ENCODE results near the gene KRT83.

KRT83 gene

DNA sequence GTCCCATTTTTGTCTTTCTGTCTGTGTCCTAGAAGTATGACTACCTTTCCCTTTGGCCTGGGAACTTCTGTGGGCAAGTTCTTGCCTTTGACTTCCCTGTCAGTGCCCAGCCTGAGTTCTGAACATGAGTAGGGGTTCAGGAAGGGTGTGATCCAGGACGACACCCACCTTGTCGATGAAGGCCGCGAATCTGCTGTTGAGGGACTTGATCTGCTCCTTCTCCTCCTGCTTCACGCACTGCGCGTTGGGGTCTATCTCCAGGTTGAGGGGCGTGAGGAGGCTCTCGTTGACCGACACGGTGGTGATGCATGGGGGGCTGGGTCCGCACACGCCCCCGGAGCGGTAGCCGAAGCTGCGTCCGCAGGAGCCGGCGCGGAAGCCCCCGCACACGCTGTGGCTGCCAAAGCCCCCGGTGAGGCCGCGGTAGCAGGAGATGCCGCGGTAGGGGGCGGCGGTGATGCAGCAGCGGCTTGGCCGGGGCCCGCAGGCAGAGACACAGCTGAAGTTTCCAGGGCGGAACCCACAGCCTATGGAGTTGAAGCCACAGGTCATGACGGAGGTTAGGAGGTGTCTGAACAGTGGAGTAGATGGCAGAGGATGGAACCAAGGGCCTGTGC is at the start of gene KRT83:
Gene KRT83 (minus strand): TSS at position 615 of the 617 bp plus-strand sequence. CDS start 63 bp downstream, at position 552.
- H3K27me3 ChIP-seq (ENCODE audit: control insufficient read depth in 1 of 2, insufficient read depth in 2 of 2, low read length in 2 of 2): peaks cover 5 to 8% of the 10 kb centered on the region in 2 donors

GRCh38 chr12:52369809-52370208 is 48.6 kb upstream of the KRT83 start:
- no peaks in the 10 kb centered on the region for H3K4me1 ChIP-seq (ENCODE audit: control insufficient read depth, insufficient read depth, low read length)
- no peak overlapping the region for H3K9ac ChIP-seq (ENCODE audit: low read length in 2 of 2)
- no peak overlapping the region for H3K27ac ChIP-seq (ENCODE audit: low read length)

More for the DNA sequence above, at the start of gene KRT83:
- no peak within 1 kb of the TSS for H3K4me3 ChIP-seq (ENCODE audit: low read length in 2 of 2)
- no peak within 1 kb of the TSS for H3K9ac ChIP-seq (ENCODE audit: low read length in 2 of 2)
- H3K27ac ChIP-seq (ENCODE audit: low read length): no peak within 1 kb of the TSS
- H3K36me3 ChIP-seq (ENCODE audit: control insufficient read depth in 2 of 2, insufficient read depth in 2 of 2, low read length in 2 of 2): no peaks in the 10 kb centered on the region
- no peaks in the 10 kb centered on the region for H3K9me3 ChIP-seq (ENCODE audit: control insufficient read depth in 2 of 2, low read length in 2 of 2)
- H3K4me1 ChIP-seq (ENCODE audit: control insufficient read depth, insufficient read depth, low read length): no peaks in the 10 kb centered on the region

GRCh38 chr12:52369211-52369610 is 48.0 kb upstream of the KRT83 start:
- no peaks in the 10 kb centered on the region for H3K36me3 ChIP-seq (ENCODE audit: control insufficient read depth in 2 of 2, insufficient read depth in 2 of 2, low read length in 2 of 2)
- no peaks in the 10 kb centered on the region for H3K4me1 ChIP-seq (ENCODE audit: control insufficient read depth, insufficient read depth, low read length)
- no peaks in the 10 kb centered on the region for H3K9me3 ChIP-seq (ENCODE audit: control insufficient read depth in 2 of 2, low read length in 2 of 2)
- H3K4me3 ChIP-seq (ENCODE audit: low read length in 2 of 2): no peak overlapping the region
- H3K27me3 ChIP-seq (ENCODE audit: control insufficient read depth in 1 of 2, insufficient read depth in 2 of 2, low read length in 2 of 2): peaks cover 0 to 5% of the 10 kb centered on the region in 2 donors
- H3K9ac ChIP-seq (ENCODE audit: low read length in 2 of 2): no peak overlapping the region
- H3K27ac ChIP-seq (ENCODE audit: low read length): no peak overlapping the region

More at GRCh38 chr12:52369809-52370208, 48.6 kb upstream of the KRT83 start:
- Histone ChIP-seq H3K9me3 (ENCODE audit: control insufficient read depth in 2 of 2, low read length in 2 of 2) (no peaks in the 10 kb centered on the region), H3K27me3 (ENCODE audit: control insufficient read depth in 1 of 2, insufficient read depth in 2 of 2, low read length in 2 of 2) (peaks cover 0 to 5% of the 10 kb centered on the region in 2 donors), H3K4me3 (ENCODE audit: low read length in 2 of 2) (no peak overlapping the region), H3K36me3 (ENCODE audit: control insufficient read depth in 2 of 2, insufficient read depth in 2 of 2, low read length in 2 of 2) (no peaks in the 10 kb centered on the region)

GRCh38 chr12:52368508-52368907 is 47.3 kb upstream of the KRT83 start:
- H3K27ac ChIP-seq (ENCODE audit: low read length): no peak overlapping the region
- H3K36me3 ChIP-seq (ENCODE audit: control insufficient read depth in 2 of 2, insufficient read depth in 2 of 2, low read length in 2 of 2): no peaks in the 10 kb centered on the region
- peaks cover 0 to 5% of the 10 kb centered on the region in 2 donors for H3K27me3 ChIP-seq (ENCODE audit: control insufficient read depth in 1 of 2, insufficient read depth in 2 of 2, low read length in 2 of 2)
- no peak overlapping the region for H3K9ac ChIP-seq (ENCODE audit: low read length in 2 of 2)
- no peaks in the 10 kb centered on the region for H3K4me1 ChIP-seq (ENCODE audit: control insufficient read depth, insufficient read depth, low read length)
- no peak overlapping the region for H3K4me3 ChIP-seq (ENCODE audit: low read length in 2 of 2)
- no peaks in the 10 kb centered on the region for H3K9me3 ChIP-seq (ENCODE audit: control insufficient read depth in 2 of 2, low read length in 2 of 2)

GRCh38 chr12:52367876-52368275 is 46.7 kb upstream of the KRT83 start:
- H3K9ac ChIP-seq (ENCODE audit: low read length in 2 of 2): no peak overlapping the region
- H3K27ac ChIP-seq (ENCODE audit: low read length): no peak overlapping the region
- peaks cover 0 to 5% of the 10 kb centered on the region in 2 donors for H3K27me3 ChIP-seq (ENCODE audit: control insufficient read depth in 1 of 2, insufficient read depth in 2 of 2, low read length in 2 of 2)
- H3K9me3 ChIP-seq (ENCODE audit: control insufficient read depth in 2 of 2, low read length in 2 of 2): no peaks in the 10 kb centered on the region
- no peaks in the 10 kb centered on the region for H3K36me3 ChIP-seq (ENCODE audit: control insufficient read depth in 2 of 2, insufficient read depth in 2 of 2, low read length in 2 of 2)
- H3K4me1 ChIP-seq (ENCODE audit: control insufficient read depth, insufficient read depth, low read length): no peaks in the 10 kb centered on the region
- no peak overlapping the region for H3K4me3 ChIP-seq (ENCODE audit: low read length in 2 of 2)

DNA sequence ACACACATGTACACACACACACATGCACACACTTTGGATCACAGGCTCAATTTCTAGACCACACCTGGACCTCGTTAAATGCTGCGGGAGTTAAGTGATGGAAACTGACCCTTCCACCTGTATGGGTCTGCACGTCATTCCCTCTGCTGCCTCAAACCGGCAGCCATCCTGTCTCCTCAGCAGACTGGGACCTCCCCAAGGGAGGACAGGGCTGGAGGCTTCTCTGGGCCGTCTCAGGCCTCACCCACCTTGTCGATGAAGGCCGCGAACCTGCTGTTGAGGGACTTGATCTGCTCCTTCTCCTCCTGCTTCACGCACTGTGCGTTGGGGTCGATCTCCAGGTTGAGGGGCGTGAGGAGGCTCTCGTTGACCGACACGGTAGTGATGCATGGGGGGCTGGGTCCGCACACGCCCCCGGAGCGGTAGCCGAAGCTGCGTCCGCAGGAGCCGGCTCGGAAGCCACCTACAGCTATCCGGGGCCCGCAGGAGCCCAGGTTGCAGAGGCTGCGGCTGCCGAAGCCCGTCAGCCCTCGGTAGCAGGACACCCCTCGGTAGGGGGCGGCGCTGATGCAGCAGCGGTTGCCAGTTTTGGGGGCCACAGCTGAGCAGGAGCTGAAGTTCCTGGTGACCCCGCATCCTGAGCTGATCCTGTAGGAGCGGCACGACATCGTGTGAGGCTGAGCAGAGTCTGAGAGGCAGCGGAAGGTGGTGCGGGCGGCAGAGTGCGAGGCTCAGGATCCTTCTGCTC is 45.7 kb upstream of the KRT83 start, which contains the start of gene KRT85:
Gene KRT85 (minus strand): TSS at position 744 of the 748 bp plus-strand sequence. CDS start 76 bp downstream, at position 668.
- Histone ChIP-seq H3K4me3 (ENCODE audit: low read length in 2 of 2) (no peak within 1 kb of the TSS), H3K9ac (ENCODE audit: low read length in 2 of 2) (no peak within 1 kb of the TSS), H3K36me3 (ENCODE audit: control insufficient read depth in 2 of 2, insufficient read depth in 2 of 2, low read length in 2 of 2) (no peaks in the 10 kb centered on the region), H3K9me3 (ENCODE audit: control insufficient read depth in 2 of 2, low read length in 2 of 2) (no peaks in the 10 kb centered on the region), H3K4me1 (ENCODE audit: control insufficient read depth, insufficient read depth, low read length) (no peaks in the 10 kb centered on the region), H3K27me3 (ENCODE audit: control insufficient read depth in 1 of 2, insufficient read depth in 2 of 2, low read length in 2 of 2) (peaks cover 0 to 7% of the 10 kb centered on the region in 2 donors), H3K27ac (ENCODE audit: low read length) (no peak within 1 kb of the TSS)

- H3K27ac ChIP-seq (ENCODE audit: low read length): no peak overlapping the region
- no peak overlapping the region for H3K4me3 ChIP-seq (ENCODE audit: low read length in 2 of 2)
- no peaks in the 10 kb centered on the region for H3K36me3 ChIP-seq (ENCODE audit: control insufficient read depth in 2 of 2, insufficient read depth in 2 of 2, low read length in 2 of 2)
- H3K9ac ChIP-seq (ENCODE audit: low read length in 2 of 2): no peak overlapping the region
- H3K9me3 ChIP-seq (ENCODE audit: control insufficient read depth in 2 of 2, low read length in 2 of 2): no peaks in the 10 kb centered on the region
- H3K27me3 ChIP-seq (ENCODE audit: control insufficient read depth in 1 of 2, insufficient read depth in 2 of 2, low read length in 2 of 2): peaks cover 0 to 7% of the 10 kb centered on the region in 2 donors
- H3K4me1 ChIP-seq (ENCODE audit: control insufficient read depth, insufficient read depth, low read length): no peaks in the 10 kb centered on the region
Measured at GRCh38 chr12:52364901-52365489, 43.8 kb upstream of the KRT83 start.

DNA sequence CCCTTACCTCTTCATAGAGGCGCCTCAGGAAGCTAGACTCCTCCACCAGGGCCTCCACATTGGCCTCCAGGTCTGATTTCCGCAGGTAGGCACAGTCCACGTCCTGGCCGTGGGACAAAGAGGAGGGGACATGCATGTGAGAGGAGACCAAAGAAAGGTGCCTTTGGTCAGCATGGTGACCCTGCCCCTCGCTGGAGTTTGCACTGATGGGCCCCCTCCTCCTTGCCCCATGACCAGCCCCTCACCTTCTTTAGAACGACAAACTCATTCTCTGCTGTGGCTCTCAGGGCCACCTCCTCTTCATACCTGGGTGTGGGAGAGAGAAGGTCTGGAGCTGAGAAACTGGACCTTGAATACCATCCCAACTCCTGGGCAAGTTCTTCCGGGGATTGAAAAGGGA is 42.9 kb upstream of the KRT83 start:
- H3K9ac ChIP-seq (ENCODE audit: low read length in 2 of 2): no peak overlapping the region
- H3K4me1 ChIP-seq (ENCODE audit: control insufficient read depth, insufficient read depth, low read length): no peaks in the 10 kb centered on the region

DNA sequence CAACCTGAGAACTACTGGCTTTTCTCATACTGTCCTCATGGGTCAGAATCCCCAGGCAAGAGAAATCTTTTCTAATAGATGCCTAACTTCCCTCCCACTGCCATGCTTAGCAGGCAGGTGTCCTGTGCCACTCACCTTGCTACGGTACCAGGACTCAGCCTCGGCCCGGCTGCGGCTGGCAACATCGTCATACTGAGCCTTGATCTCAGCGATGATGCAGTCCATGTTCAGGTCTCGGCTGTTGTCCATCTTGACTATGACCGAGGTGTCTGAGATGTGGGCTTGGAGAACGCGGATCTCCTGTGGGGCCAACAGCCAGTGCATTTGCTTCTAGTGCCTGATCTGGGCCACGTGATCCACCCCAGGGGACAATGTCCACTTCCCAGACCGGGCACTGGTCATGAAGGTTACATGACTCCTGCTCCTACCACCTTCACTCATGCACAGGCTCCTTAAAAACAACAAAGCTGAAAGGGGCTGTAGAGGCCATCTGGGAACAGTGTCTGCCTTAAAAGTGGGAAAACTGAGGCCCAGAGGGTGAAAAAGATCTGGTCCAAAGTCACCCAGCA is 42.0 kb upstream of the KRT83 start:
- Histone ChIP-seq H3K9ac (ENCODE audit: low read length in 2 of 2) (no peak overlapping the region), H3K36me3 (ENCODE audit: control insufficient read depth in 2 of 2, insufficient read depth in 2 of 2, low read length in 2 of 2) (no peaks in the 10 kb centered on the region), H3K27me3 (ENCODE audit: control insufficient read depth in 1 of 2, insufficient read depth in 2 of 2, low read length in 2 of 2) (peaks cover 0 to 8% of the 10 kb centered on the region in 2 donors), H3K27ac (ENCODE audit: low read length) (no peak overlapping the region), H3K9me3 (ENCODE audit: control insufficient read depth in 2 of 2, low read length in 2 of 2) (no peaks in the 10 kb centered on the region), H3K4me1 (ENCODE audit: control insufficient read depth, insufficient read depth, low read length) (no peaks in the 10 kb centered on the region), H3K4me3 (ENCODE audit: low read length in 2 of 2) (no peak overlapping the region)

More for the DNA sequence above, 42.9 kb upstream of the KRT83 start:
- H3K9me3 ChIP-seq (ENCODE audit: control insufficient read depth in 2 of 2, low read length in 2 of 2): no peaks in the 10 kb centered on the region
- H3K4me3 ChIP-seq (ENCODE audit: low read length in 2 of 2): no peak overlapping the region
- no peak overlapping the region for H3K27ac ChIP-seq (ENCODE audit: low read length)
- H3K27me3 ChIP-seq (ENCODE audit: control insufficient read depth in 1 of 2, insufficient read depth in 2 of 2, low read length in 2 of 2): peaks cover 0 to 7% of the 10 kb centered on the region in 2 donors
- no peaks in the 10 kb centered on the region for H3K36me3 ChIP-seq (ENCODE audit: control insufficient read depth in 2 of 2, insufficient read depth in 2 of 2, low read length in 2 of 2)

GRCh38 chr12:52362118-52362726 is 41.0 kb upstream of the KRT83 start:
- Histone ChIP-seq H3K36me3 (ENCODE audit: control insufficient read depth in 2 of 2, insufficient read depth in 2 of 2, low read length in 2 of 2) (no peaks in the 10 kb centered on the region), H3K27ac (ENCODE audit: low read length) (no peak overlapping the region), H3K9ac (ENCODE audit: low read length in 2 of 2) (no peak overlapping the region), H3K4me1 (ENCODE audit: control insufficient read depth, insufficient read depth, low read length) (no peaks in the 10 kb centered on the region), H3K9me3 (ENCODE audit: control insufficient read depth in 2 of 2, low read length in 2 of 2) (no peaks in the 10 kb centered on the region), H3K27me3 (ENCODE audit: control insufficient read depth in 1 of 2, insufficient read depth in 2 of 2, low read length in 2 of 2) (peaks cover 0 to 8% of the 10 kb centered on the region in 2 donors), H3K4me3 (ENCODE audit: low read length in 2 of 2) (no peak overlapping the region)

Data from stomach smooth muscle (tissue), 2 donors.